GM18526 (cell line): Measurements from ENCODE around the gene CYGB.

Source experiments
- POLR2A ChIP-seq: IDR thresholded peaks from 3 replicates; pipeline ENCODE4 v1.6.1; 2011; ENCODE audit not compliant: insufficient read length; ENCODE audit errors: extremely low read depth

CYGB gene

GRCh38 chr17:76545918-76546555, 8.5 kb upstream of the CYGB start:
- no peak for TF ChIP-seq POLR2A

GRCh38 chr17:76544546-76545365, 7.2 kb upstream of the CYGB start:
- no peak for TF ChIP-seq POLR2A

DNA sequence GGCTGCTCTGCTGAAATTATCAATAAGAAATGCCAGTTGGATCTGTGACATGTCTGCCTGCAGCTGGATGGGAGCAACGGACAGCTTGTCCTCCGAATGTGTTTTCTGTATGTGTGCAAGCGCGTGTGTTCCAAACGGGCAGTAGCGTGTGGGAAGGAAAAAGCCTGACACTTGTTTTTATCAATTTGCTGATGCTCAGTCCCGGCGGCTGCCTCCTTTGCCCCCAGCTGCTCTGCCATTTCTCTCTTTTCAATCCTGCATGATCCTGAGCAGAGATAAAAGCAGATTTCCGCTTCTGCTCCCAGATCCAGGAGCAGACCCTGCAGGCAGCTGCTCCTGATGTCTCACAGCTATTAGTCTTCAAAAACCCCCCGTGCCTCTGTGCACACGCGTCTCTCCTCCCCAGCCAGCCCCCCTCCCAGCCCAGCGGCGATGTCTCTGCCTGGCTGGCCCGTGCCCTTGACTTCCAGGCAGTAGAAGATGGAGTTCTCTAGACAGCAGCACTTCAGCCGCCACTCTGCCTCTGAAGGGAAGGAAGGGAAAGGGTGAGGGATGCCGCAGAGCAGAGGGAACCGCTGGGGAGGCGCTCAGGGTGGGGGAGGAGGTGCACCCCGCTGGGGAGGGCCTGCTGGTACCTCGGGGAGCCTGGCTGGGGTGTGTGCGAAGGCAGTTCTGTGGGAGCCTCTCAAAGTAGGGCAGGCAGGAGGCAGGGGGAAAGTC, 6.5 kb upstream of the CYGB start:
- no peak for TF ChIP-seq POLR2A

DNA sequence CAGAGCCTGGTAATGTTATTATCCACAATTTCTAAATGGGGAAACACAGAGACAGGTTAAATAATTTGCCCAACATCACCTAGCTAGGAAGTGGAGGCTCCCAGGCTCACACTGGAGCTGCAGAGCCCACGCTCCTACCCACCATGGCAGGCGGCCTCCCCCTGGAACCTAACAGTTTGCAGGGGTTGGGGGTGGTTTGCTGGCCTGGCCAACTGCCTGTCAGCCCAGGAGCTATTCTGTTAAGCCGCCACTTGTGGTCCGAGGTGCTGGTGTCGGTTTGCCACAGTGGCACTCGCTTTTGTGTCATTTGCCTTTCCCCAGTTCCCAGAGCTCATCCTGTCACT, 5.9 kb upstream of the CYGB start:
- TF ChIP-seq POLR2A: no peak

DNA sequence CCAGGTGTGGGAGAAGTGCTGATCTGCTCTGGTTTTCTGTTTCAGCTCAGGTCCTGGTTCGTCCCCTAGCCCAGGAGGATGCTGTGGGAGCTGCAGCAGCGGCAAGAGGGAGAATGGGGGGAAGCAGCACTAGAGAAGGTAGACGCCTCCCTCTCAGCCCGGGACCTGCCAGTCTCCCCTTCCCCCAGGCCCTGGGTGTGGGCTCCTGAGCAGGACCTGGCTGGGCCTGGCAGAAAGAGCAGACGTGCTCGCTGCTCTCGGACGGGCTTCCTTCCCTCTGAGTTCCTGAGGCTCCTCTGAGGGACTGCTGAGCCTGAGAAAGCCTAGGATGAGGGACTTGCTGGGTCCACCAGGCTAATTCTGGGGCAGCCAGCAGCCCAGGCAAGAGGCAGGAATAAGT, 5.5 kb upstream of the CYGB start:
- TF ChIP-seq POLR2A: no peak

DNA sequence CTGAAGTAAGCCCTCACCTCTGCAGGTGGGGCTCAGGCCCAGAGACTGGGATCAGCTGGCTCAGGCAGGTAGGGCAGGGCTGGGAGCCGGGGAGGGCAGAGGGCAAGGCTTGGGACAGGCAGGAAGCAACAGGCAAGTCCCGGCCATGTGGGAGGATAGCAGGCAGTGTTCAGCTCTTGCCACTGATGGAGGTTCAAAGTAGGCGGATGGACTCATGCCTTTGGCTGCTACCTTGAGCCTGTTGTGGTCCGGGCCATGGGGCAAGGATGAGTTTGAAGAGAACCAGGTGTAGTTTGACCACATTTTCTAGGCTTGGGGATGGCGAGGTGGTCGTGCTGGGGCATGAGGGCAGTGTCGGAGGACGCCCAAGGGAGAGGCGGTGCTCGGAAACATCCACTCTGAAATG, 5.1 kb upstream of the CYGB start:
- no peak for TF ChIP-seq POLR2A

DNA sequence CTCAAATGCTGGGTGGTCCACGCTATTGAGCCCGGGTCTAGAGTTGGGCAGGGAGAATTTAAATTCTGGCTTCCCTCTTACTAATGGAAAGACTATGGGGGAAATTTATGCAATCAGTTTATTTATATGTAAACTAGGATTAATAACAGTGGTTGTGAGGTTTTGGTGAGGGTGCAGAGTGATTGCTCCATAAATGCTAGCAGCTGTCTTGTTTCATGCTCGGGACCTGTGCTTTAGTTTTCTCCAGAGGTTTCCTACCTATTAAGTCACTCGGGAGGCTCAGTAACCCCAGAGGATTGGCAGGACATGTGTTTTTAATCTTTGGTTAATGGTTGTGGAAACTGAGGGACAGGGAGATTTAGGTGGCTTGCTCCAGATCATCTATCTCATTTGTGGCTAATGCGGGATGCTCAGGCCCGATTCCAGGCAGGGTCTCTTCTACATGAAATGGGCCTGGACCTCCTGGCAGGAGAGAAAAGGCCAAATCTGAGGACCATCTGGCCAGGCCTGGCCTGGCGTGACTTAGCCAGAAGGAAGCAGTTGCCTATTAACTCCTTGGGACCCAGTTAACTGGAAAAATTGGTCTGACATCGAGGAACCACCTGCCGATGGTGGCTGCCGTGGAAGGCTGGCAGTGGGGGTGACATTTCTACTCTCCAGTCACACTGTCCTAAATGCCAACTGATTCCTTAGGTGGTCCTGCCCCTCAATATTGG, 4.4 kb upstream of the CYGB start:
- TF ChIP-seq POLR2A: no peak

DNA sequence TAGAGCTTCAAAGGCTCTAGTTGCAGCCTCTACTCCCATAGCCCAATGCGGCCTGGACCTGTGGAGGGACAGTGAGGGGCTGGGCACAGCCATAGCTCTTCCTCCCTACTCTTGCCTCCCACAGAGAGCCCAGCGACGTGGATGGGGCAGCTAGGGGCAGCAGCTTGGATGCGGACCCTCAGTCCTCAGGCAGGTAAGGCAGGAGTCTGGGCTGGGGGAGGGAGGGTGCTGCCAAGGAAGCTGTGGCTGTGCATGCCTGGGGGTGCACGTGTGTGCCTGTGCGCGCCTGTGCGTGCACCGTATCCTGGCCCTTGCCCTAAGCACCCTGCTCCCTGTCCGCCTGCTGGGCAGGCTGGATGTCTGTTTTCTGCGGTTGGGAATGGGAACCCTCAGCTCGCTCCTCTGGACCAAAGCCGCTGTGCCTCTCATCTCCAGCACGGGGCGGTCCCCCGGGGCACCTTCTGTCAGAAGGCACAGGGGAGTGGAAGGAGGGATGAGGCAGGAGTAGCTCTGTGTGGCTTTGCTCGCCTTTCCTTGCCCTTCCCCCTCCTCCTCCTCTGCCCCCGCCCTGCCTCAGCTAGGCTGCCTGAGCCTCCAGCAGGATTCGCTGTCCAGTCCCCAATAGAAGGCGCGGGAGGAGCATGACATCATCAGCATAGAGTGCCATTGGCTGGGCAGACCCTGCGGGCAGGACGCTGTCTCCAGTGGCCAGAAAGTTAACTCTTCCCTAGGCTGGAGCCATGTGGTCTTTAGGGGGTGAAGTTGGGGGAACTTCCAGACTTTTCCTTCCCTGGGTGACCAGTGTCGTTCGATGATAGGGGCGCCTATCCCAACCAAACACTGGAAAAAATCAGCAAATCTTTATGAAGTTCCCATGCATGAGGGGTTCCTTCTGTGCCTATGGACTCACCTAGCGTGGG, 3.1 kb upstream of the CYGB start:
- TF ChIP-seq POLR2A: no peak

DNA sequence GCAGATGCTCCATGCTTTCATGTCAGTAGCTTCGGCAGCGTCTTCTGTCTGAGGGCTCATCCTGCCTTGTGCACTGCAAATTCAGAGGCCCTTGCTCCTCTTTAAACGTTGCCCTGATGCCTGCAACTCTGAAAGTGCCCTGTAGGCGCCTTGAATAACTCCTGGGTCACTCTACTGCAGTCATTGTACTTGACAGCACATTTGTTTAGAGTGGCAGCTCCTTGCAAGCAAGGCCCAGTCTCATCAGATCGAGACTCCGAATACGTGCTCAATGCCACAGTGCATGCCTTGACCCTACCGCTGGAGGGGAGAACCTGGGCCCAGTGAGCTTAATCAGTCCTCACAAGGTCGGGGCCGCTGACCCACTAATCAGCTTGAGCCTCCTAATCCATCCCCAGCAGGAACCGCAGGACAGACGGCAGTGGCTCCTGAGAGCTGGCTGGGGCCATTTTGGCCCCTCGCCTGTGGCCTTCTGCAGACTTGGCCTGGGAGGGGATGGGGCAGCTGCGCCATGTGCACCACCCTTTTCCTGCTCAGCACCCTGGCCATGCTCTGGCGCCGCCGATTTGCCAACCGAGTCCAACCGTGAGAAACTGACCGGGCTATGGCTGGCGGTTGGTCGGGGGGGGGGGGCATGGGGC, 2.2 kb upstream of the CYGB start, which contains the start of gene PRCD:
PRCD (plus strand) TSS at position 414 of the 641 bp plus-strand sequence; CDS start at position 512, 98 bp downstream.
- TF ChIP-seq POLR2A: no peak

- no peak for TF ChIP-seq POLR2A
Measured at GRCh38 chr17:76538941-76539570, 1.5 kb upstream of the CYGB start.

GRCh38 chr17:76538281-76538931, 897 bp upstream of the CYGB start:
- no peak for TF ChIP-seq POLR2A

DNA sequence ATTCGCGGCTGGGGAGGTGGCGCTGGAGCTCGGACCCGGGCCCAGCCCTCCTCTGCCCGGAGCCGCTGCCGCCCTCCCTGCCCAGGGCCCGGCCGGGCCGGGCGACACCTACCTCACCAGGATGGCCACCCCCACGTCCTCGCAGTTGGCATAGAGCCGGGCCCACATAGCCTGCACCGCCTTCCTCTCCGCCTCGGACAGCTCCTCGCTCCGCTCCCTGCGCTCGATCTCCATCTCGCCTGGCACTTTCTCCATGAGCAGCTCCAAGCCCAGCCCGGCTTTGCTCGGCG, 276 bp downstream of the CYGB start:
- no peak for TF ChIP-seq POLR2A

- TF ChIP-seq POLR2A: no peak
Measured at GRCh38 chr17:76536511-76537287, 810 bp downstream of the CYGB start.
